ENCODE measurements around the gene SAMSN1. TPM values are rescaled to one million over a fixed set of nuclear protein-coding genes. Genes with fewer than 3 reads are reported as not detected.
"Not testable (repeated sequence)": the region's sequence is repeated elsewhere in the genome, so short reads cannot be mapped to it uniquely, and the experiment has no call there.

Gene SAMSN1
- total and polyA plus RNA-seq, 3 donors from 2014 or later, result 0.71 to 2.2 (median 1.7) TPM

DNA sequence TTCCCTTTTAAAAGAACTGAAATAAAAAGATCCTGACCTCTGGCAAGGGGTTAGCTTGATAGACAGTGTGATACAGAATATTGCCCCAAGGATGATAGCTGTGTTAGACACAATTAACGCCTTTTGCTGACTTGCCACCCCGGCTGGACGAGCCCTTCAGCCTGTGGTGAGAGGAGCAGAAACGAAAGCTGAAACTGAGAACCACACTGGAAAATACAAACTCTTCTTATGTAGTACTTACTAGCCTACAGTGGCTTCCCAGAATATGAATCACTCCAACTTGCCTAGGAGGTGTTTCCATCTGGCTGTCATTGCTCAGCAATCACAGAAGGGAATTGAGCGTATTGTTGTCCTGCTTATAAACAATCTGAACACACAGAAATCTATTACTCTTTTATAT, 22.9 kb downstream of the SAMSN1 start:
- no peak overlapping the region for H3K4me3 ChIP-seq
- no peak overlapping the region for H3K27ac ChIP-seq
- no peaks in the 10 kb centered on the region for H3K27me3 ChIP-seq
- H3K4me1 ChIP-seq, result no peaks in the 10 kb centered on the region
- TF ChIP-seq POLR2A (IDR thresholded peaks at IDR 0.05), result no peak
- TF ChIP-seq, protein P1, sequence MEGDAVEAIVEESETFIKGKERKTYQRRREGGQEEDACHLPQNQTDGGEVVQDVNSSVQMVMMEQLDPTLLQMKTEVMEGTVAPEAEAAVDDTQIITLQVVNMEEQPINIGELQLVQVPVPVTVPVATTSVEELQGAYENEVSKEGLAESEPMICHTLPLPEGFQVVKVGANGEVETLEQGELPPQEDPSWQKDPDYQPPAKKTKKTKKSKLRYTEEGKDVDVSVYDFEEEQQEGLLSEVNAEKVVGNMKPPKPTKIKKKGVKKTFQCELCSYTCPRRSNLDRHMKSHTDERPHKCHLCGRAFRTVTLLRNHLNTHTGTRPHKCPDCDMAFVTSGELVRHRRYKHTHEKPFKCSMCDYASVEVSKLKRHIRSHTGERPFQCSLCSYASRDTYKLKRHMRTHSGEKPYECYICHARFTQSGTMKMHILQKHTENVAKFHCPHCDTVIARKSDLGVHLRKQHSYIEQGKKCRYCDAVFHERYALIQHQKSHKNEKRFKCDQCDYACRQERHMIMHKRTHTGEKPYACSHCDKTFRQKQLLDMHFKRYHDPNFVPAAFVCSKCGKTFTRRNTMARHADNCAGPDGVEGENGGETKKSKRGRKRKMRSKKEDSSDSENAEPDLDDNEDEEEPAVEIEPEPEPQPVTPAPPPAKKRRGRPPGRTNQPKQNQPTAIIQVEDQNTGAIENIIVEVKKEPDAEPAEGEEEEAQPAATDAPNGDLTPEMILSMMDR (IDR thresholded peaks at IDR 0.05), result no peak
- H3K9me3 ChIP-seq, result no peaks in the 10 kb centered on the region
- WGBS, 2 donors, result 74 to 81% methylated on average over 5 of the region's 5 CpGs
- intact Hi-C loops (cut with DNase I; ENCODE audit: low total_unique reads), result no loop called here
- no peak for DNase-seq
- H3K36me3 ChIP-seq (ENCODE audit: low read depth, missing control alignments), result no peaks in the 10 kb centered on the region

DNA sequence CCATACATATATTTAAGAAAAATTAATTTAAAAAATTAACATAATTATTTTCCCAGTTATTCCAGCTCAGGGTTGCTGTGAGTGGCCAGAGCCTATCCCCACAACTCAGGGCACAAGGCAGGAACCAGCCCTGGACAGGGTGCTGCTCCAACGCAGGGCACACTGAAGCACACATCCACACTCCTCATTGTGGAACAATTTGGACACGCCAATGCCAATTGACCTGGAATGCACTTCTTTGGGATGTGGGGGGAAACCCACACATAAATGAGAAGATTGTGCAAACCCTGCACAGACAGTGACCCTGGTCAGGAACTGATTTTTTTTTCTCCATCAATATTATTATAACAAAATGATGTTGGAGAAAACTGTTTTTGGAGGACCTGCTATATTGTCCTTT, 23.4 kb downstream of the SAMSN1 start:
- WGBS, 2 donors, result 83 to 85% methylated on average over 2 of the region's 2 CpGs
- H3K27me3 ChIP-seq, result no peaks in the 10 kb centered on the region

DNA sequence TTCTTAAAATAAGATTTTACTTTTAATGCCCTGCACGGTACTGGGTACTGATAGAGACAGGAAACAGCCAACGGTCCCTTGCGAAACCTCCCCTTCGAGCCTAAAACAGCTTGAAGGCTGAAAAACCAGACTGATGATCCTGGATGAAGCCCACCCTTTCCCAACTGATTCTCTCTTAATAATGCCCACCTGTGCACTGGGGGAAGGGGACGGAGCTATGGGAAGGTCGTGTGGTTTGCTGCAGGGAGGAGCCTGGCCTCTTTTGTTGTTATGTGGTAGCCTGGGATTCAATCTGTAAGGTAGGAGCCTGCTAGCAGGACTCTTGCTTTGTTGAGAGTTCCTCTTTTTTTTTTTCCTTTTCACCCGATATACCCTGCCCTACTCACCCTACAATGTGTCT, 25.6 kb downstream of the SAMSN1 start:
- H3K4me3 ChIP-seq, result no peak overlapping the region
- H3K27me3 ChIP-seq, result no peaks in the 10 kb centered on the region
- intact Hi-C loops (cut with DNase I; ENCODE audit: low total_unique reads), result no loop called here
- H3K27ac ChIP-seq, result no peak overlapping the region
- H3K36me3 ChIP-seq (ENCODE audit: low read depth, missing control alignments), result no peaks in the 10 kb centered on the region
- no peaks in the 10 kb centered on the region for H3K9me3 ChIP-seq
- 63 to 65% methylated on average over 7 of the region's 7 CpGs for WGBS, 2 donors
- TF ChIP-seq, protein P1 (IDR thresholded peaks at IDR 0.05), result no peak
- TF ChIP-seq POLR2A (IDR thresholded peaks at IDR 0.05), result no peak
- H3K4me1 ChIP-seq, result no peaks in the 10 kb centered on the region
- DNase-seq, result no peak

More for the DNA sequence above, 23.4 kb downstream of the SAMSN1 start:
- no peaks in the 10 kb centered on the region for H3K4me1 ChIP-seq
- no peak for TF ChIP-seq POLR2A (IDR thresholded peaks at IDR 0.05)
- TF ChIP-seq, protein P1 (IDR thresholded peaks at IDR 0.05), result no peak
- no peak overlapping the region for H3K4me3 ChIP-seq
- intact Hi-C loops (cut with DNase I; ENCODE audit: low total_unique reads), result no loop called here
- no peak for DNase-seq
- H3K9me3 ChIP-seq, result no peaks in the 10 kb centered on the region
- H3K27ac ChIP-seq, result no peak overlapping the region
- no peaks in the 10 kb centered on the region for H3K36me3 ChIP-seq (ENCODE audit: low read depth, missing control alignments)

DNA sequence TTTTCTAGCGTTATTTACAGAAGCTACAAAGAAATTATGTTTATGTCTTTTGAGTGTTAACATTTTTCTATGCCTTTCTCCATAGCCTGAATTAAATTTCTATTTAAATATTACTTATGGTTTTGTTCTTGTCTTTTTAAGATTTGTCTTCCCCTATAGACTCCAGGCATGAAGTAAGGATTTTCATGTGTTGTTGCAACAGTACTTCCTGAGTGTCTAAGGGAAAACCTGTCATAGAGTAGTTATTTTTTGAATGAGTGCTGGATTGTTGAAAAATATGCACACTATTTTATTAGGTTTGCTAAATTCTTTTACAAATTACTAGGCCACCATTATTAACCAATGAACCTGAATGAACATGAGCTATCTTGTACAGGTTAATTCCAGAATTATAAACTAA, 27.1 kb downstream of the SAMSN1 start:
- Histone ChIP-seq H3K27me3 (no peaks in the 10 kb centered on the region), H3K4me3 (no peak overlapping the region), H3K27ac (no peak overlapping the region), H3K4me1 (no peaks in the 10 kb centered on the region), H3K9me3 (no peaks in the 10 kb centered on the region), H3K36me3 (ENCODE audit: low read depth, missing control alignments) (no peaks in the 10 kb centered on the region)
- intact Hi-C loops (cut with DNase I; ENCODE audit: low total_unique reads), result no loop called here
- DNase-seq, result no peak
- 89% methylated on average over 1 of the region's 1 CpG for WGBS, 2 donors
- no peak for TF ChIP-seq POLR2A (IDR thresholded peaks at IDR 0.05)
- TF ChIP-seq, protein P1 (IDR thresholded peaks at IDR 0.05), result no peak

DNA sequence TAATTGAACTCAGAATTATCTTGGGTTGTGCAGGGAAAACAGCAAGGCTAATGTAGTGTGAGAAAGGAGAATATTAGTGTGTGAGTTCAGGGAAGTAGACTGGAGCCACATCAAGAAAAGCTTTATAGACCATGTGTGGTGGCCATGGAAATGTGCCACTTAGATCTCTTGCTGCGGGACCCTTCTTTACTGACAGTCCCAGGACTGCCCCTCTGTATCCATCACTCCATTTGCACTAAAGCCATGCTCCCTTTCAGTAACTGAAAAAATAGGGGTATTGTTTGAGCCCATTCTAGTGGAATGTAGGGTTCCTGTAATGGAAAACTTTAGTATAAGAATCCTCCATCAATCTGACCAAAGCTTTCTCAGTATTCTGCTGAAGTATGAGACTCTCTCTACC, 32.3 kb downstream of the SAMSN1 start:
- Histone ChIP-seq H3K4me3 (no peak overlapping the region), H3K9me3 (no peaks in the 10 kb centered on the region), H3K27ac (no peak overlapping the region), H3K36me3 (ENCODE audit: low read depth, missing control alignments) (no peaks in the 10 kb centered on the region), H3K27me3 (no peaks in the 10 kb centered on the region), H3K4me1 (no peaks in the 10 kb centered on the region)
- DNase-seq, result no peak
- TF ChIP-seq, protein P1 (IDR thresholded peaks at IDR 0.05), result no peak
- TF ChIP-seq POLR2A (IDR thresholded peaks at IDR 0.05), result no peak
- 92% methylated on average over 1 of the region's 1 CpG for WGBS, 2 donors
- intact Hi-C loops (cut with DNase I; ENCODE audit: low total_unique reads), result no loop called here

DNA sequence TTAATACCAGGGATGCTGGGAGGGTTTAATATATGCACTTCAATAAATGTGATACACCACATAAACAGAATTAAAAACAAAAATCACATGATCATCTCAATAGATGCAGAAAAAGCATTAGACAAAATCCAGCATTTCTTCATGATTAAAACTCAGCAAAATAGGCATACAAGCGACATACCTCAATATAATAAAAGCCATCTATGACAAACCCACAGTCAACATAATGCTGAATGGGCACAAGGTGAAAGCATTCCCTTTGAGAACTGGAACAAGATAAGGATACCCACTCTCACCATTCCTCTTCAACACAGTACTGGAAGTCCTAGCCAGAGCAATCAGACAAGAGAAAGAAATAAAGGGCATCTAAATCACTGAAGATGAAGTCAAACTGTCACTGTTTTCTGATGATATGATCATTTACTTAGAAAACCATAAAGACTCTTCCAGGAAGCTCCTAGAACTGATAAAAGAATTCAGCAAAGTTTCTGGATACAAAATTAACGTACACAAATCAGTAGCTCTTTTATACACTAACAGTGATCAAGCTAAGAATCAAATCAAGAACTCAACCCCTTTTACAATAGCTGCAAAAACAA, 39.2 kb downstream of the SAMSN1 start:
- H3K9me3 ChIP-seq; H3K27me3 ChIP-seq; H3K36me3 ChIP-seq (ENCODE audit: low read depth, missing control alignments); intact Hi-C loops (cut with DNase I; ENCODE audit: low total_unique reads); H3K4me3 ChIP-seq; H3K27ac ChIP-seq; H3K4me1 ChIP-seq; DNase-seq: not testable (repeated sequence)
- 93% methylated on average over 2 of the region's 2 CpGs for WGBS, 2 donors
